GM12878 (cell line): ENCODE results near the gene UVRAG.

Experiments
- BRCA1 ChIP-seq: IDR thresholded peaks from 2 replicates; pipeline ENCODE4 v1.6.1; 2011; ENCODE audit warnings: low read depth, low read length, improper control_type of control experiment
- EP300 ChIP-seq, 2 experiments: fragments of 150-350 bp in 1 of 2; IDR thresholded peaks; 2 replicates each; pipeline ENCODE4 v1.6.1; 2011 to 2012; ENCODE audit warnings: low read depth in 2 of 2, low read length in 2 of 2, borderline replicate concordance in 1 of 2, improper control_type of control experiment in 1 of 2, inconsistent platforms in 1 of 2; ENCODE audit not compliant: control insufficient read depth in 1 of 2
- ESRRA ChIP-seq: IDR thresholded peaks from 2 replicates; pipeline ENCODE4 v1.6.1; 2012; ENCODE audit warnings: mild to moderate bottlenecking, low read length, improper control_type of control experiment
- POLR2A ChIP-seq: IDR thresholded peaks from 2 replicates; pipeline ENCODE4 v1.6.1; 2011; ENCODE audit warnings: low read depth, mild to moderate bottlenecking, low read length
- POLR2AphosphoS5 ChIP-seq: IDR thresholded peaks from 2 replicates; pipeline ENCODE4 v1.6.1; 2011; ENCODE audit warnings: mild to moderate bottlenecking, low read length, inconsistent platforms
- SIN3A ChIP-seq: IDR thresholded peaks from 2 replicates; pipeline ENCODE4 v1.6.1; 2012; ENCODE audit warnings: low read depth, low read length, improper control_type of control experiment
- SUZ12 ChIP-seq: fragments of 200-600 bp; sonication (generic); IDR thresholded peaks from one replicate; pipeline ENCODE4 v1.6.1; 2018; ENCODE audit warnings: antibody characterized with exemption, mild to moderate bottlenecking; ENCODE audit not compliant: unreplicated experiment
- TAF1 ChIP-seq: IDR thresholded peaks from 2 replicates; pipeline ENCODE4 v1.6.1; 2011; ENCODE audit warnings: mild to moderate bottlenecking, low read depth, low read length, borderline replicate concordance
- TF ChIP-seq, protein P1 (sequence below), 3 experiments: IDR thresholded peaks in 2 of 3; conservative IDR thresholded peaks in 1 of 3; 2 replicates each; pipeline ENCODE4 v1.5.1; 2011; ENCODE audit warnings: low read depth in 3 of 3, low read length in 3 of 3, mild to moderate bottlenecking in 3 of 3, control low read depth in 2 of 3, moderate library complexity in 2 of 3, inconsistent platforms in 1 of 3, mixed read lengths in 1 of 3; ENCODE audit not compliant: control insufficient read depth in 2 of 3, insufficient read depth in 1 of 3; ENCODE audit errors: extremely low read depth in 1 of 3
- TF ChIP-seq, protein P2 (sequence below): IDR thresholded peaks from 2 replicates; pipeline ENCODE4 v1.6.1; 2012; ENCODE audit warnings: low read depth, low read length, improper control_type of control experiment
- TF ChIP-seq, protein P3 (sequence below): fragments of 450-650 bp; IDR thresholded peaks from 2 replicates; pipeline ENCODE4 v1.6.1; 2017; ENCODE audit warnings: mild to moderate bottlenecking, low read depth, inconsistent platforms; ENCODE audit not compliant: poor library complexity, severe bottlenecking

DNA sequence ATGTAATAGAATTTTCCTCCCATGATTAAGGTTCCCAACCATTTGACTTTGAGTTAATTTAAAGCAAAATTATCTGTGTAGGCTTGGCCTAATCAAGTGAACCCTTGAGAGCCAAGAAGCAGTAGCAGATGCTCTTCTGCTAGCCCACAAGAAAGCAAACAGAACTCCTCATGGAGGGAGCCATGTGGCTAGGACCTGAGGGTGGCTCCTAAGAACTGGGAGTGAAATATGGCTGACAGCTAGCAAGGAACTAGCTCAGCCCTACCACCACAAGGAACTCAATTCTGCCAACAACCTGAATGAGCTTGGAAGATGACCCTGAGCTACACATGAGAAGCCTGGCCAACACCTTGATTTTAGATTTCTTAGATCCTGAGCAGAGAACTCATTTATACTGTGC lies 223.6 kb downstream of the UVRAG start:
- TF ChIP-seq ESRRA: no peak
- no peak for TF ChIP-seq POLR2A
- TF ChIP-seq BRCA1: no peak
- TF ChIP-seq, protein P1, sequence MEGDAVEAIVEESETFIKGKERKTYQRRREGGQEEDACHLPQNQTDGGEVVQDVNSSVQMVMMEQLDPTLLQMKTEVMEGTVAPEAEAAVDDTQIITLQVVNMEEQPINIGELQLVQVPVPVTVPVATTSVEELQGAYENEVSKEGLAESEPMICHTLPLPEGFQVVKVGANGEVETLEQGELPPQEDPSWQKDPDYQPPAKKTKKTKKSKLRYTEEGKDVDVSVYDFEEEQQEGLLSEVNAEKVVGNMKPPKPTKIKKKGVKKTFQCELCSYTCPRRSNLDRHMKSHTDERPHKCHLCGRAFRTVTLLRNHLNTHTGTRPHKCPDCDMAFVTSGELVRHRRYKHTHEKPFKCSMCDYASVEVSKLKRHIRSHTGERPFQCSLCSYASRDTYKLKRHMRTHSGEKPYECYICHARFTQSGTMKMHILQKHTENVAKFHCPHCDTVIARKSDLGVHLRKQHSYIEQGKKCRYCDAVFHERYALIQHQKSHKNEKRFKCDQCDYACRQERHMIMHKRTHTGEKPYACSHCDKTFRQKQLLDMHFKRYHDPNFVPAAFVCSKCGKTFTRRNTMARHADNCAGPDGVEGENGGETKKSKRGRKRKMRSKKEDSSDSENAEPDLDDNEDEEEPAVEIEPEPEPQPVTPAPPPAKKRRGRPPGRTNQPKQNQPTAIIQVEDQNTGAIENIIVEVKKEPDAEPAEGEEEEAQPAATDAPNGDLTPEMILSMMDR (IDR thresholded peaks at IDR 0.05 in 2 of 3, conservative IDR thresholded peaks at IDR 0.05 in 1 of 3; ENCODE audit: control insufficient read depth in 2 of 3, extremely low read depth in 1 of 3, insufficient read depth in 1 of 3, low read depth in 3 of 3, low read length in 3 of 3): no peak
- no peak for TF ChIP-seq SUZ12
- TF ChIP-seq POLR2AphosphoS5: no peak
- TF ChIP-seq, protein P2, sequence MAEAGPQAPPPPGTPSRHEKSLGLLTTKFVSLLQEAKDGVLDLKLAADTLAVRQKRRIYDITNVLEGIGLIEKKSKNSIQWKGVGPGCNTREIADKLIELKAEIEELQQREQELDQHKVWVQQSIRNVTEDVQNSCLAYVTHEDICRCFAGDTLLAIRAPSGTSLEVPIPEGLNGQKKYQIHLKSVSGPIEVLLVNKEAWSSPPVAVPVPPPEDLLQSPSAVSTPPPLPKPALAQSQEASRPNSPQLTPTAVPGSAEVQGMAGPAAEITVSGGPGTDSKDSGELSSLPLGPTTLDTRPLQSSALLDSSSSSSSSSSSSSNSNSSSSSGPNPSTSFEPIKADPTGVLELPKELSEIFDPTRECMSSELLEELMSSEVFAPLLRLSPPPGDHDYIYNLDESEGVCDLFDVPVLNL: no peak
- no peak for TF ChIP-seq TAF1
- TF ChIP-seq, protein P3, sequence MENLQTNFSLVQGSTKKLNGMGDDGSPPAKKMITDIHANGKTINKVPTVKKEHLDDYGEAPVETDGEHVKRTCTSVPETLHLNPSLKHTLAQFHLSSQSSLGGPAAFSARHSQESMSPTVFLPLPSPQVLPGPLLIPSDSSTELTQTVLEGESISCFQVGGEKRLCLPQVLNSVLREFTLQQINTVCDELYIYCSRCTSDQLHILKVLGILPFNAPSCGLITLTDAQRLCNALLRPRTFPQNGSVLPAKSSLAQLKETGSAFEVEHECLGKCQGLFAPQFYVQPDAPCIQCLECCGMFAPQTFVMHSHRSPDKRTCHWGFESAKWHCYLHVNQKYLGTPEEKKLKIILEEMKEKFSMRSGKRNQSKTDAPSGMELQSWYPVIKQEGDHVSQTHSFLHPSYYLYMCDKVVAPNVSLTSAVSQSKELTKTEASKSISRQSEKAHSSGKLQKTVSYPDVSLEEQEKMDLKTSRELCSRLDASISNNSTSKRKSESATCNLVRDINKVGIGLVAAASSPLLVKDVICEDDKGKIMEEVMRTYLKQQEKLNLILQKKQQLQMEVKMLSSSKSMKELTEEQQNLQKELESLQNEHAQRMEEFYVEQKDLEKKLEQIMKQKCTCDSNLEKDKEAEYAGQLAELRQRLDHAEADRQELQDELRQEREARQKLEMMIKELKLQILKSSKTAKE: no peak
- TF ChIP-seq SIN3A: no peak
- no peak for TF ChIP-seq EP300 (IDR thresholded peaks at IDR 0.05; ENCODE audit: borderline replicate concordance in 1 of 2, control insufficient read depth in 1 of 2, low read depth in 2 of 2, low read length in 2 of 2)
